ACHN (cell line): ENCODE measurements around the gene GSTP1.
"Not testable (repeated sequence)": the region's sequence is repeated elsewhere in the genome, so short reads cannot be mapped to it uniquely, and the experiment has no call there.

Experiments used
- DNase-seq: peaks from one replicate; pipeline ENCODE4 v3.0.0-alpha.2; 2015
- in situ Hi-C: cut with HindIII; loops from 2 replicates; pipeline ENCODE4 v1.10.0; 2017; ENCODE audit warnings: low sequenced_read_pairs, low pct_ligation_motif_present, low pct_unique_long_range_greater_than_20kb

Gene GSTP1

DNA sequence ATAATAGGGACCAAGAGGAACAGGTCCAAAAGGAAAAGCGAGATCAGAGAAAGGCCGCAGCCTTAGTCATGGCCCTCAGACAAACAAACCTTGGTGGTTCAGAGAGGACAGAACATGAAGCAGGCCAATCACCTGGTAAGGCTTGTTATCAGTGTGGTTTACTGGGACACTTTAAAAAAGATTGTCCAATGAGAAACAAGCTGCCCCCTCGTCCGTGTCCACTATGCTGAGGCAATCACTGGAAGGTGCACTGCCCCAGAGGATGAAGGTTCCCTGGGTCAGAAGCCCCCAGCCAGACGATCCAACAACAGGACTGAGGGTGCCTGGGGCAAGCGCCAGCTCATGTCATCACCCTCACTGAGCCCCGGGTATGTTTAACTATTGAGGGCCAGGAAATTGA, 39.3 kb downstream of the GSTP1 start:
- in situ Hi-C loops, DNase-seq: not testable (repeated sequence)

DNA sequence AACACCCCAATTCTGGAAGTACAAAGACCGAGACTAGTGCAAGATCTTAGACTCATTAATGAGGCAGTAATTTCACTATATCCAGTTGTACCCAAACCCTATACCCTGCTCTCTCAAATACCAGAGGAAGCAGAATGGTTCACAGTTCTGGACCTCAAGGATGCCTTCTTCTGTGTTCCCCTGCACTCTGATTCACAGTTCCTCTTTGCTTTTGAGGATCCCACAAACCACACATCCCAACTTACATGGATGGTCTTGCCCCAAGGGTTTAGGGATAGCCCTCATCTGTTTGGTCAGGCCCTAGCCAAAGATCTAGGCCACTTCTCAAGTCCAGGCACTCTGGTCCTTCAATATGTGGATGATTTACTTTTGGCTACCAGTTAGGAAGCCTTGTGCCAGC, 40.2 kb downstream of the GSTP1 start:
- not testable (repeated sequence) for DNase-seq

DNA sequence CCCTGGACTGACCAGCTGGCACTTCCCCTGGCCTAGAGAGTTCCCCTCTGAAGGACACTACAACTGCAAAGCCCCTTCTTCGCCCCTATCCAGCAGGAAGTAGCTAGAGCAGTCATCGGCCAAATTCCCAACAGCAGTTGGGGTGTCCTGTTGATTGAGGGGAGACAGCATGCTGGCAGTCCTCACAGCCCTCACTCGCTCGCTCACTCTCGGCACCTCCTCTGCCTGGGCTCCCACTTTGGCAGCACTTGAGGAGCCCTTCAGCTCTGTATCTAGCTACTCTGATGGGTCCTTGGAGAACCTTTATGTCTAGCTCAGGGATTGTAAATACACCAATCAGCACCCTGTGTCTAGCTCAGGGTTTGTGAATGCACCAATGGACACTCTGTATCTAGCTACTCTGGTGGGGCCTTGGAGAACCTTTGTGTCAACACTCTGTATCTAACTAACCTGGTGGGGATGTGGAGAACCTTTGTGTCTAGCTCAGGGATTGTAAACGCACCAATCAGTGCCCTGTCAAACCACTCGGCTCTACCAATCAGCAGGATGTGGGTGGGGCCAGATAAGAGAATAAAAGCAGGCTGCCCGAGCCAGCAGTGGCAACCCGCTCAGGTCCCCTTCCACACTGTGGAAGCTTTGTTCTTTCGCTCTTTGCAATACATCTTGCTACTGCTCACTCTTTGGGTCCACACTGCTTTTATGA, 42.7 kb downstream of the GSTP1 start:
- in situ Hi-C loops: not testable (repeated sequence)

More for the DNA sequence above, 40.2 kb downstream of the GSTP1 start:
- in situ Hi-C loops: not testable (repeated sequence)

DNA sequence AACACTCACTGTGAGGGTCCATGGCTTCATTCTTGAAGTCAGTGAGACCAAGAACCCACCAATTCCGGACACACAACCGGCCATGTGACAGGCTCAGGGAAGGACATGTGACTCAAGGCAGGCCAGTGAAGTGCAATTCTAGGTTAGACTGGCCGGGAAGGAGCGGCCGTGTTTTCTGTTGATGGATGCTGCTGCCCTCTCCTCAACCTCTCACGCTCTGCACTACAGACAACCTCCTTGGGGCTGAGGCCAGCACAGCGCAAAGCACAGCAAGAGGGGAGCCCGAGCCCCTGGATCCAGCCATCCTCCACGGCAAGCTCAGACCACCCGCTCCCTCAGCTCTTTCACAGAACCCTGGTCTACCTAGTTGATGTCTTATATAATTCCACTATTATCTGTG, 43.4 kb downstream of the GSTP1 start:
- no peak for DNase-seq
- in situ Hi-C loops: no loop called here

More for the DNA sequence above, 42.7 kb downstream of the GSTP1 start:
- DNase-seq: not testable (repeated sequence)

DNA sequence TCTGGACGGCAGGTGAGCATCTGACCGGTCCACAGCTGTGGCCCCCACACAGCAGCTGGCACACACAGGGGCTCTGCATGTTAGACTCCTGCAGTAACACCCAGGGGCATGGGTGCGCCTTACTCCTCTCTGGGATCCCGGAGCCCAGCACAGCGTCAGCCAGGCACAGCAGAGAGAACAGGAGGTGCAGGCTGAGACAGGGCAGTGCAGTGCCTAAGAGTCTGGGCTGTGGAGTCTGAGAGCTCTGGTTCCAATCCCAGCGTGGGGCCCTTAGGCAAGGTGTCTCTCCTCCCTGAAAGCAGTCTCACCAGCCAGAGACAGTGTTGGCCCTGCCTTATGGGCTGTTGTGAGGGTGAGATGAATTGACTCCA, 43.8 kb downstream of the GSTP1 start:
- in situ Hi-C loops: no loop called here

DNA sequence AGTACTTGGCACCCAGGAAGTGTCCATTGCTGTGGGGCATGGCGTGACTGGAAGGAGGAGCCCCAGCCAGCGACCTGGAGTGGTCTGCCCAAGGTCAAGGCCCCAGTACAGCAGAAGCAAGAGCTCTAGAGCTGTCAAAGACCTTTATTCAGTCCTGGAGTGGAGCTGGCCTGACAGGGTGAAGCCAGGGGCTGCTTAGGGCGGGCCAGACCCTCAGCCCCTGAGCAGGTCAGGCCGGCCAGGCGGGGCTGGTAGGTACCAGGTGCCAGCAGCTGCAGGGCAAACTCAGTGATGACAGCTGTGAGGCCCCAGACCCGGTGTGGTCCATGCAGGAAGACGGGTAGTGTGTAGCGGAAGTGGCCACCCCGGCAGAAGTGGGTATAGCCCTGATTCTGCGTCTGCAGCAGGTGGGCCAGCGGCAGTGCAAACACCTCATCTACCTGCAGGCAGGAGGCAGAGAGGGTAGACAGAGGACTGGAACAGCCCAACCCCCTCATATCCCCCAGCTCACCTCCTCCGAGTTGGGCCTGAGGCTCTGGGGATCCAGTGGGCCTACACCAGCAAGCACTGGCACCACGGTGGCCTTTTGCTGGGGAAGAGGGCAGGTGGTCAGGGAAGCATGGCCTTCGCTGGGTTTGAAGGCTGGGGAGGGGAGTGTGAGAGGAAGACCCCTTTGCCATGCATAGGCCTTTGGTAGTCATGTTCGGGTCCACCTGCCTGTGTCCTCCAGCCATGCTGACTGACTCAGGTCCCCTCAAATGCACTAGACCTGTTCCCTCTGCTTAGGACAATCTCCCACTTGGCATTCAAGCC, 44.4 kb downstream of the GSTP1 start:
- in situ Hi-C loops: no loop called here
- DNase-seq: no peak

More for the DNA sequence above, 43.8 kb downstream of the GSTP1 start:
- no peak for DNase-seq

DNA sequence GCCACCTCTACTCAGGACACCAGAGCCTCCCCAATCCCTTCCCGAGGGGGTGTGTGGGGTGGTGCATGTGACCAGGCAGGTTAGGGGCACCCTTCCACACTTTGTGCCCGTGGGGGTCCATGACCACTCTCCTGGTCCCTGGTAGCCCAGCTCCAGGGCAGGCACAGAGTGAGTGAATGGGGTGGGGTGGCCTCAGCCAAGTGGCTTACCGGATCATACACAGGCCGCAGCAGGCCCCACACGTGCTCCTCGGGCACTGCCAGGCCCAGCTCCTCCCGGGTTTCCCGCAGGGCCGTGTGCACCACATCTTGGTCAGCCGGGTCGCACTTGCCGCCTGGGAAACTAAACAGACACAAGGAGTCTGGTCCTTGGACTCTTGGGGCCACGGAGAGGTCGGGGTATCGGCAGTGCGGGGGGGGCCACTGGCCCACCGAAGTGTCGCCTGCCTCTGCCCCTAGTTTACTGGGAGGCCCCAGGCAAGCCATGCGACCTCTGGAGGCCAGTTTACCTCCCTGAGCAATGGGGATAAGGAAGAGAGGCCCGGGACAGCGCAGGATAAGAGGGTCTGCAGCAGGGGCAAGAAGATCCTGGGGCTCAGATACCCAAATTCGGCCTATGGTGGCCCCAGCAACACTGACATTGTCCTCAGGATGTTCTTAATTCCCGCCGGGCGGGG, 45.2 kb downstream of the GSTP1 start:
- no peak for DNase-seq
- in situ Hi-C loops: no loop called here

DNA sequence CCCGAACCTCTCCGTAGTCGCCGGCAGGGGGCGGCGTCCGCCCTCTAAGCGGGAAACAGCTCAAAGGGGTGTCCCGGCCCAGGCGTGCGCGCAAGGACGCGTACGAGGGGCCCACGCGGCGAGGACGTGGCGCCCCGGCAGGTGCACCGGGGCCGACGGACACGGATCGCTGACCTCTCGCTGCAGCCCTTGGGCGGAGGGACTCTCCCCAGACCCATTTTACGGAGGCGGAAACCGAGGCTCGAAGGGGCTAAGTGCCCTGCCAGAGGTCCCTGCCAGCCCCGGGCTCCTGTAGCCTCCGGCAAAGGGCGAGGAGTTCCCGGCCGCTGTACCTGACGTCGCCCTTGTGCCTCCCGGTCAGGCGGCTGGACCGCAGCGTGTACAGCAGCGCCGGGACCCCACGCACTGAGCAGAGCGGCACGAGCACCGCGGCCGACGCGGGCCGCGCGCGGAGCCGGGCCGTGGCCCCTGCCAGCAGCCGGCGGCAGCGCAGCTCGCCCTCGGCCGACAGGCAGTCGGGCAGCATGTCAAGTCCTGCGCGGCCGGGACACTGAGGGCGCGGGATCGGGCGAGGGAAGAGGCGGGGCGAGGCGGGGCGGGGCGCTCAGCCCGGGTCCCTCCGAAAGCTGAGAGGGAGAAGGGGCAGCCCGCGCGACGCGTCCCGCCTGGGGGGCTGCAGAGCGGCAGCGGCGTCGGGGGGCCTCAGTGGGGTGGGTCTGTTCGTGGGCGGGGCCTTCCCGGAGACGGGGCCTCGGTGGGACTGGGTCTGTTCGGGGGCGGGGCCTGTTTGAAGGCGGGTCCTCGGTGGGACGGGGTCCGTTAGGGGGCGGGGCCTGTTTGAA, 46.0 kb downstream of the GSTP1 start, which contains the start of gene NUDT8:
Gene NUDT8 (minus strand): TSS at position 552 of the 842 bp plus-strand sequence. CDS start 26 bp downstream, at position 526.
- in situ Hi-C loops: no loop called here
- DNase-seq: peak; percentile 74

DNA sequence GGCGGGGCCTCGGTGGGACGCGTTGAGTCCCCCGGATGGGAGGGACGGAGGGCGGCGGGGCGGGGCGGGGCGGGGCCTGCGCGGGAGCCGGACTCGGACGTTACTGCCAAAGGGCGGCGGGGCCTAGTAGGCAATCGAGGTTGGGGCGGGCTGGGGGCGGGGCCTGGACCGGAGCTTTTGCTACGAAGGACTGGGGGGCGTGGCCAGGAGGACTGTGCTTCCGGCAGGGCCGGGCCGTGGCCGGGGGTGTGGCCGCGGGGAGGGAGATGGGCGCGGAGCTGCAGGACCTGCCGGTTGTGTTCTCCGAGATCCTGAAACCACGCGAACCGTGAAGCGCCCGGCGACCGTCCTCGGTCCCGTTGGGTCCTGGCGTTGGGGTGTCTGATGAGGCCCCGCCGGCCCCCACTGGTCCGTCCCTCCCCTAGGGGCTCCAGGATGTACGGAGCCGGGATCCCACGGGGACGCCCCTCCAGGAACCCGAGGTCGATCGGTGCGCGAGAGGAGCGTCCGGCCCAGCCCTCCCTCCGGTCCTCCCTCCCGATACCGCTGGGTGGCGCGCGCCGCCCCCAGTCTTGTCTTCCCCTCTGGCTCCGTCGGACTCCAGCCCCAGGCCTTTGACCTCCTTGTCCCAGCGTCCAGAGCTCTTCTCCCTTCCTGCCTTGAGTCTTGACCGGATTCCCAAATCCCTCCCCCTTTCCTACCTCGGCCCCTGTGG, 46.8 kb downstream of the GSTP1 start:
- peak; percentile 94 for DNase-seq
- in situ Hi-C loops: no loop called here

DNA sequence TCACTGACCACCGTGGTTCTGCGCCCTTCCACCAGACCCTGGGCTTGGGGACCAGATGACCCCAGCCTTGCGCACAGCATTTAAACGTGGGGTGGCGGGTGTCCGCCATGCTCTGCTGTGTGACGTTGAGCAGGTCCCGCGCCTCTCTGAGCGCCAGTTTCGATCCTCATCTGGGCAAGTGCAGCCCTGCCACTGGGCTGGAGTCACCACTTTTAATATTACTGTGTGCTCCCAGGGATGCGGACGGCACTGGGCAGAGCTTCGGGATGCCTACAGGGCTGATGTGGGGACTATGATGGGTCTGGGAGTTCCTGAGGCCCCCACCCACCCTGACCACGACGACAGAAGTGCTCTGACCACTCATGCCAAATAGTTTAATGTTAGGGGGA, 47.3 kb downstream of the GSTP1 start:
- in situ Hi-C loops: no loop called here
- no peak for DNase-seq

DNA sequence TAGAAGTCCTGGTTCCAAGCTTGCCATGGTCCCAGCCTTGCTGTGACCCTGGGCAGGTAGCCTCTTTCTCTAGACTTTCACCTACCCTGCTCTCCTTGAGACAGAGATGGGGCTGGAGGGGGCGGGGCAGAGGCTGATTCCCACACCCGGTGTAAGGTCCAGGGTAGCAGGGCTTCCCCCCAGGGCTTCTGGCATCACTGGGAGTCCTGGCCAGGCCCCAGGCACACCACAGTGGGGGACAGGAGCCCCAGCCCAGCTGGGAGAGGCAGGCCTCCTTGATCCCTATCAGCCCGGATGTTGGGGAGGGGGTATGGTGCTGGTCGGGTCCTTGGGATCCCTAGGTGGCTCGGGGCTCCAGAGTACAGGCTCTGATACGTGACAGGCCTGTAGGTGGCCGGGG, 47.8 kb downstream of the GSTP1 start:
- in situ Hi-C loops: no loop called here
- no peak for DNase-seq

DNA sequence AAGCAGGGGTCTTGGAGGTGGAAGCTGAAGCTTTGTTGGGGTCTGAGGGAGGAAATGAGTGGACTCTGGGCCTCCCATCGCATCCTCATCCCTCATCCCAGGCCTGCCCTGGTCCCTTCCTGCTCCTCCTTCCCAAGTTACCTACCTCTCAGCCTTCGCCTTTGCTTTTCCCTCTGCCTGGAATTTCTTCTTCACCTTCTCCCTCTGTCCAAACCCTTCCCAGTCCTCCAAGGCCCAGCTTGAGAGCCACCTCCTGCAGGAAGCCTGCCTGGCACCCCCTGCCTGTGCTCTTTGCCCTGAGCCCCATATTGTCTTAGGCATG, 48.2 kb downstream of the GSTP1 start:
- in situ Hi-C loops: no loop called here
- DNase-seq: no peak

DNA sequence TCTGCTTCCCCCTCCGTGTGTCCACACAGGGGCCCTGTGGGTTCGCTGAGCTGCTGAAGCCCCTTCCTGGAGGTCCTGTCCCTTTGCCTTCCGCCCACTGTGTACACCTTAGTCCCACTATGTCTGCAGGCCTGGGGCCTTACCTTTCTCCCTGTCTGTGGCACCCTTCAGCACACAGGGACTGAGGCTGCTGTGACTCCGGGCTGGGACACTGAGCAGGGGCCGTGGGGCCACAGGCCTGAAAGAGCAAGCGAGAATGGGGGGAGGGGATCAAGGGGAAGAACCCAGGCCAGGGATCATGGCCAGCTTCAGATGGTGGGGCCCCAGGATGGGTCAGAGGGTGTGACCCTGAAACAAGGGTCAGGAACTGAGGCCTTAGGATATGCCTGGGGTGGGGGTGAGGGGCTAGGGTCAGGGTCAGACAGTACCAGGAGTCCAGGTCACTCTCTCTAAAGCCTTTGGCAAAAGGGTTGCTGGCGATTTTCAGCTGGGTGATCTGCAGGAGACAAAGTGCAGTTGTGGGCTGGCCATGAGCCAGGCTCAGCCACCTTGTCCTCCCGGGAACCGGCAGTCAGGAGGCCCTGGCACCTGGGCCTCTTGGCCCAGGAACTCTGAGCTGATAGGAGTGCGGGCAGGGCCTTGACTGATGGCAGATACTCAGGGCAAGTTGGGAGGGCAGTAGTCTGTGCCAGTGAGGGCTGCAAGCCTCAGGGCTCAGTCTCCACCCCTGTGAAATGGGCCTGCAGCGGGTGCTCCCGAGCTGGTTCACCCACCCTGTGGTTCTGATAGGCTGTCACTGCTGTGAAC, 48.8 kb downstream of the GSTP1 start:
- in situ Hi-C loops: no loop called here
- DNase-seq: no peak

DNA sequence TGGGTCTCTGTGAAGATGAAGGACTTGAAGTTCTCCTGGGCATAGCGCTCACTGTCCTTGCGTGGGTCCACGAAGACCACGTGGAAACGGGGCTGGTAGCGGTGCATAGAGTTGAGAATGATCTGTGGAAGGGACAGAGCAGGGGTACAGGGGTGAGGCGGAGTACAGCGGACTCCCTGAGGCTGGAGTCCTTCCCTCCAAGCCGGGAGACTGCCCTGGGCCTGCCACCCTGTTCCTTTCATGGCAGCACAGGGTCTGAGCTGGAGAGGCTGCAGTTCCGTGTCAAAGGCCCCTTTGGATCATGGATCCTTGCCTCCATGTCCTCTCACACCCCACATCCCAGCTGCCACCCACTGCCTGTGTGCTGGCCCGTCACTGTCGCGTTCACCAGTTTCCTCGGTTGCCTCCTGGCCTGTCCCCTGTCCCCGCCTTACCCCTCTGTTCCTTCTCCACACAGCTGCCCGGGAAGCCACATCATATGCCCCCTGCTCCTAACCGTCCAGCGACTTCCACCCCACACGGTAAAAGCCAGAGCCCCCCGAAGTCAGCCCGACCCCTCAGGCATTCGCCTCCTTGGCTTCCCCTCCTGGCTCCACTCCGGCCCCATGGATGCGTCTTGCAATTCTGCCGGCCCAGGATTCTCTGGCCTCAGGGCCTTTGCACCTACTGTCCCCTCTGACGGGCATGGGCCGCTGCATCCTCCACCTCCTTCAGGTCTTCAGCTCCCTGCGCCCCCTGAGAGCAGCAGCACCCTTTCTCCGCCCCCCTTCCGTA, 49.6 kb downstream of the GSTP1 start:
- no peak for DNase-seq
- in situ Hi-C loops: no loop called here

DNA sequence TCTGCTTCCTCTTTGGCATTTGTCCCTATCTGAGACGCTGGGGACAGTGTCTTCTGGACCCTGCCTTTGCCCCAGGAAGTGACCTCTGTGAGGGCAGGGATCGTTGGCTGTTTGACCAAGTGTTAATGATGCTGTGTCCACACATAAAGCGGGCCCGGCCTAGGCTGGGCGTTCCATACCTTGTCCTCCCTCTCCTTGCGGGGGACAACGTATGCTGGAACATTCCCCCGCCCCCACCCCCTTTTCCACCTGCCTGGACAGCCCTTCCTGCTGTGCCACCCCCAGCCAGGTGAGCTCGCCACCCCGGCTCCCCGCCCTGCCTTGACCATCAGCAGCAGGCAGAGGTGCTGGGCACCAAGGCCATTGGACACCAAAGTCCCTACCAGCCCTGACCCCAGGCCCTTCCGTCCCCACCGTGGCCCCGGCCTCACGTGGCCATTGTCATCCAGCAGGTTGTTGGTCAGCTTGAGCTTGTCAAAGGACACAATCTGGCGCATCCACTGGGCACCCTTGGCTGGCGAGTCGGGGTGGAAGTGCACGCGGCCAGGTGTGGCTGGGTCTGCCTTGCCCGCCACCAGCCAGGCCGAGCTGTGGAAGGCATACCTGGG, 50.2 kb downstream of the GSTP1 start:
- DNase-seq: no peak
- in situ Hi-C loops: no loop called here
